ENCODE measurements around the gene CGB8. TPM values are rescaled to one million over a fixed set of nuclear protein-coding genes. Genes with fewer than 3 reads are reported as not detected.
"Not testable (repeated sequence)": the region's sequence is repeated elsewhere in the genome, so short reads cannot be mapped to it uniquely, and the experiment has no call there.

The CGB8 gene
- total RNA-seq, 2 experiments from 2014 or later: not detected

GRCh38 chr19:49061000-49061399, 12.1 kb upstream of the CGB8 start:
- no peaks in the 10 kb centered on the region for H3K36me3 Mint-ChIP-seq (ENCODE audit: low read depth)
- ChIA-PET CTCF (interaction anchor here (1.9 kb wide), 1 partner anchor 138 kb away, joined by 4 read pairs; no protein-coding TSS in a partner anchor), POLR2A (no interaction called here)

DNA sequence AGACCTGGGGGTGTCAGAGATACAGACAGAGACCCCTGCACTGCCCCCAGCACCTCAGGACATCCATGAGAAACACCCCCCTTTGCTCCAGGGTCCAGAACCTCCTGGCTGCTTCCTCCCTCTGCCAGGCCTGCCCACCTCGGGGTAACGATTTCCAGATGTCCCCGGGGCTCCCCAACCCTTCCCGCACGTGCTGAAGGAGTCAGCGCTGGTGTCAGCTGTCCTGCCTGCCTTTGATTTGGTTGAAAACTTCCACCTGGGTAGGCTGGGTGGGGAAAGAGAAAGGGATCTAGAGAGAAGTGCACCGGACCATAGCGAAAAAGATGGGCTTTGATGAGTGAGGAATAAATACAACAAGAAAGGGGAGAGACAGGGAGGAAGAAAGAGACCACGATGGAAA, 10.1 kb upstream of the CGB8 start:
- ChIA-PET CTCF (interaction anchor here (1.1 to 1.9 kb wide), 4 partner anchors 10 to 140 kb away, joined by 3 to 7 read pairs (median 4); no protein-coding TSS in a partner anchor), POLR2A (no interaction called here)
- Mint-ChIP-seq H3K9me3 (ENCODE audit: insufficient read depth) (no peaks in the 10 kb centered on the region), H3K27me3 (ENCODE audit: low read depth) (peaks cover 52% of the 10 kb centered on the region), H3K4me1 (ENCODE audit: low read depth) (peaks cover 28% of the 10 kb centered on the region), H3K36me3 (ENCODE audit: low read depth) (no peaks in the 10 kb centered on the region), H3K4me3 (no peak overlapping the region), H3K27ac (no peak overlapping the region)
- ATAC-seq: no peak
- DNase-seq: no peak

More at GRCh38 chr19:49061000-49061399, 12.1 kb upstream of the CGB8 start:
- Mint-ChIP-seq H3K4me3 (no peak overlapping the region), H3K27ac (no peak overlapping the region), H3K4me1 (ENCODE audit: low read depth) (peaks cover 24% of the 10 kb centered on the region), H3K27me3 (ENCODE audit: low read depth) (peaks cover 67% of the 10 kb centered on the region), H3K9me3 (ENCODE audit: insufficient read depth) (no peaks in the 10 kb centered on the region)
- no peak for DNase-seq
- no peak for ATAC-seq

DNA sequence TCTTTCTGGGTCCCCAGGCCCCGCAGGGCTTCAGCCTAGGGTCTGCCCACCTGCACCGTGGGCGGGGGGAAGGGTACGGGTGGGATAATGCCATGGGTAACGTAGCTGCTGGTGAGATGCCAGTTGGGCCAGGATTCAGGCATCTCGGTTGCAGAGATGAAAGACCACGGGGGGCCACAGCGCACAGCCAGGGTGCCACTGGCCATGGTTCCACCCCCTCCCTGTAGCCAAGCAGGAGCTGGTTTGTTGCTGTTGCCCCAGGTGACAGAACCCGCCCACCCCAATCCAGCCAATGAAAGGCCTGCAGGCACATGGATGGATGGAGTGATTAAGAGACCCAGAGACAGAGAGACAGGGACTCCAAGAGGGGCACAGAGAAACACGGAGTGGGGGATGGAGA, 9.7 kb upstream of the CGB8 start:
- peaks cover 28% of the 10 kb centered on the region for H3K4me1 Mint-ChIP-seq (ENCODE audit: low read depth)
- H3K36me3 Mint-ChIP-seq (ENCODE audit: low read depth): no peaks in the 10 kb centered on the region
- H3K27ac Mint-ChIP-seq: no peak overlapping the region
- no peaks in the 10 kb centered on the region for H3K9me3 Mint-ChIP-seq (ENCODE audit: insufficient read depth)
- H3K4me3 Mint-ChIP-seq: no peak overlapping the region
- ChIA-PET POLR2A (no interaction called here), CTCF (interaction anchor here (1.7 to 1.9 kb wide), 2 partner anchors 11 to 59 kb away, joined by 5 to 7 read pairs; no protein-coding TSS in a partner anchor)
- H3K27me3 Mint-ChIP-seq (ENCODE audit: low read depth): peaks cover 49% of the 10 kb centered on the region
- no peak for ATAC-seq
- DNase-seq: no peak

DNA sequence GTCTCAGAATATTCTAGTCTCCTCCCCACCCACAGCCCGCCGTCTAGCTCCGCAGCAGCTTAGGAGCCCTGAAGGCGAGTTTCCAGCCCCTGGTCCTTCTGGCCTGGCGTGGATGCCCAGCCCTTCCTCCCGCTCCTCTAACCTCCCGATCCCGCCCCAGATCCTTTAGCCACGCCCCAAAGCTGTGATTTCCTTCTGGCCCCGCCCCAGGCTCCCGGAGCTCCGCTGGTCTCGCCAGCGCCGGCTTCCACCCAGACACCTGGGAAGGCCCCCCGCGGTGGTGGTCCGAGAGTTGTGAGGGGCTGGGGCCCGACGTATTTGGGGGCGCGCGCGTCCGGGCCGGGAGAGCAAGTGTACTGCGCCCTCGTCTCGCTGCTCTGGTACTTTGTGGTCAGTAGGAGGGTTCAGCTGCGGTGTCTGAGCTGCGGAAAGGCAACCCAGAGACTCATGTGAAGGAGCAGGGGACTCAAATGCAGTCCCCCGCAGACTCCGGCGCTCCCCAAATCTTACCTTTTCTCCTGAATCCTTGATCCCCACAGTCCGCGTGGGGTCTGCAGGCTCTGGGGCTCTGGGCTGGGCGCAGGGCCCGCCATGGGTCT, 8.8 kb upstream of the CGB8 start, which contains the start of gene CGB7:
TSS of gene CGB7 (minus strand) at position 114 of the 599 bp plus-strand sequence. CDS start 2,374 bp downstream, outside the sequence.
- H3K4me1 Mint-ChIP-seq (ENCODE audit: low read depth): peaks cover 28% of the 10 kb centered on the region
- ATAC-seq (peak; percentile 13), DNase-seq (peak; percentile 51)
- peak within 1 kb of the TSS; percentile 52 for H3K4me3 Mint-ChIP-seq
- CTCF ChIA-PET: interaction anchor here (0.9 to 2.4 kb wide), 7 partner anchors 17 to 141 kb away, joined by 3 to 8 read pairs (median 5); partner anchors contain the start of genes GYS1, LIN7B and RUVBL2
- peaks cover 45% of the 10 kb centered on the region for H3K27me3 Mint-ChIP-seq (ENCODE audit: low read depth)
- H3K36me3 Mint-ChIP-seq (ENCODE audit: low read depth): no peaks in the 10 kb centered on the region
- POLR2A ChIA-PET: no interaction called here
- no peaks in the 10 kb centered on the region for H3K9me3 Mint-ChIP-seq (ENCODE audit: insufficient read depth)
- H3K27ac Mint-ChIP-seq: no peak within 1 kb of the TSS

DNA sequence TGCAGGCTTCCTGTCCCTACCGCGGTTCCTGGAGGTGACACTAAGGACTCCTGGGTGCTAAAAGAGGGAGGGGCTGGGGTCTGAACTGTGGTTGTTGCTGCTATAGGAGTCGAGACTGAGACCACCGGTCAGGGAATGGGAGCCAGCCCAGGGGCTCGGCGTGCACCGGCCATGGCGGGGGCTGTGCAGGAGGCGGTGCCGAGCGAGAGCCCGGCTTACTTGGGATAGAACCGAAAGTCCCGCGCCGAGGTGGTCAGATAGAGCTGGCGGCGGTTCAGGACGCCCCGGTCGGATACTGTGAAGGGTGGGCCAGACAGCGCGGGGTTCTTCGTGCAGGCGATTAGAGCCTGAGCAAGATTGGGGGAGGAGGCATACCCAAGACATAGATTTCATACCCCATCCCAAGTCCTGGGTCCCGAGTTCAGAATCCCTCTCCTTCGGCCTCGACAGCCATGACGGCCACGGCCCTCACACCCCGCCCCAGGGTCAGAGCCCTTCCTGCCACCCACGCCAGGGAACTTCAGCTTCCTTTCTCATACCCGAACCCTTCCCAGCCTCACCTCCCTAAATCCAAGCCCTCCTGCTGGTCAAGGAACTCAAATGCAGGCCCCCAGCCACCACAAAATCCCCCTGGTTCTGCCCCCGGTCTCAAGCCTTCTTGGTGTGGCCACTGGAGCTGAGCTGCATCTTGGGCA, 8.1 kb upstream of the CGB8 start:
- H3K36me3 Mint-ChIP-seq (ENCODE audit: low read depth); H3K9me3 Mint-ChIP-seq (ENCODE audit: insufficient read depth); POLR2A ChIA-PET; H3K27ac Mint-ChIP-seq; ATAC-seq; DNase-seq: not testable (repeated sequence)
- CTCF ChIA-PET: interaction anchor here (0.9 to 2.4 kb wide), 11 partner anchors 18 to 661 kb away, joined by 3 to 8 read pairs (median 4); partner anchors contain the start of genes GYS1, LIN7B and RUVBL2
- peaks cover 45% of the 10 kb centered on the region for H3K27me3 Mint-ChIP-seq (ENCODE audit: low read depth)
- H3K4me1 Mint-ChIP-seq (ENCODE audit: low read depth): peaks cover 28% of the 10 kb centered on the region
- peak overlapping the region; percentile 52 for H3K4me3 Mint-ChIP-seq

GRCh38 chr19:49056101-49056901, 7.4 kb upstream of the CGB8 start:
- ChIA-PET POLR2A (no interaction called here), CTCF (interaction anchor here (0.5 to 2.4 kb wide), 11 partner anchors 18 to 1147 kb away, joined by 3 to 8 read pairs (median 3); partner anchors contain the start of genes GYS1, LIN7B and RUVBL2)
- H3K4me3 Mint-ChIP-seq: peak overlapping the region; percentile 52
- DNase-seq (peak; percentile 68), ATAC-seq (peak; percentile 84)
- peaks cover 28% of the 10 kb centered on the region for H3K4me1 Mint-ChIP-seq (ENCODE audit: low read depth)
- no peaks in the 10 kb centered on the region for H3K9me3 Mint-ChIP-seq (ENCODE audit: insufficient read depth)
- peaks cover 45% of the 10 kb centered on the region for H3K27me3 Mint-ChIP-seq (ENCODE audit: low read depth)
- H3K27ac Mint-ChIP-seq: no peak overlapping the region
- H3K36me3 Mint-ChIP-seq (ENCODE audit: low read depth): no peaks in the 10 kb centered on the region

GRCh38 chr19:49050376-49051033, 1.6 kb upstream of the CGB8 start:
- H3K27me3 Mint-ChIP-seq (ENCODE audit: low read depth); H3K9me3 Mint-ChIP-seq (ENCODE audit: insufficient read depth); DNase-seq; POLR2A ChIA-PET; H3K27ac Mint-ChIP-seq; H3K4me3 Mint-ChIP-seq; H3K36me3 Mint-ChIP-seq (ENCODE audit: low read depth); CTCF ChIA-PET; ATAC-seq; H3K4me1 Mint-ChIP-seq (ENCODE audit: low read depth): not testable (repeated sequence)

- H3K27ac Mint-ChIP-seq; CTCF ChIA-PET; H3K36me3 Mint-ChIP-seq (ENCODE audit: low read depth); DNase-seq; H3K4me3 Mint-ChIP-seq; H3K4me1 Mint-ChIP-seq (ENCODE audit: low read depth); H3K9me3 Mint-ChIP-seq (ENCODE audit: insufficient read depth); ATAC-seq; H3K27me3 Mint-ChIP-seq (ENCODE audit: low read depth); POLR2A ChIA-PET: not testable (repeated sequence)
These were observed 923 bp upstream of the CGB8 start for GRCh38 chr19:49049834-49050233.

DNA sequence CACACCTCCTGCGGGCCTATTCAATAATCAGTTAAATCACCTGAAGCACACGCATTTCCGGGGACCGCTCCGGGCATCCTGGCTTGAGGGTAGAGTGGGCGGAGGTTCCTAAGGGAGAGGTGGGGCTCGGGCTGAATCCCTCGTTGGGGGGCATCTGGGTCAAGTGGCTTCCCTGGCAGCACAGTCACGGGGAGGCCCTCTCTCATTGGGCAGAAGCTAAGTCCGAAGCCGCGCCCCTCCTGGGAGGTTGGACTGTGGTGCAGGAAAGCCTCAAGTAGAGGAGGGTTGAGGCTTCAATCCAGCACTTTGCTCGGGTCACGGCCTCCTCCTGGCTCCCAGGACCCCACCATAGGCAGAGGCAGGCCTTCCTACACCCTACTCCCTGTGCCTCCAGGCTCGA, 5.4 kb downstream of the CGB8 start, which contains the start of gene CGB5:
TSS of gene CGB5 (plus strand) at position 301 of the 400 bp plus-strand sequence. CDS start 362 bp downstream, outside the sequence.
- H3K27me3 Mint-ChIP-seq (ENCODE audit: low read depth); POLR2A ChIA-PET; H3K36me3 Mint-ChIP-seq (ENCODE audit: low read depth); H3K4me1 Mint-ChIP-seq (ENCODE audit: low read depth); CTCF ChIA-PET; H3K9me3 Mint-ChIP-seq (ENCODE audit: insufficient read depth); H3K4me3 Mint-ChIP-seq; ATAC-seq; H3K27ac Mint-ChIP-seq; DNase-seq: not testable (repeated sequence)

GRCh38 chr19:49042666-49043065, 6.2 kb downstream of the CGB8 start:
- CTCF ChIA-PET; ATAC-seq; H3K27me3 Mint-ChIP-seq (ENCODE audit: low read depth); H3K36me3 Mint-ChIP-seq (ENCODE audit: low read depth); H3K27ac Mint-ChIP-seq; H3K4me3 Mint-ChIP-seq; POLR2A ChIA-PET; H3K9me3 Mint-ChIP-seq (ENCODE audit: insufficient read depth); DNase-seq; H3K4me1 Mint-ChIP-seq (ENCODE audit: low read depth): not testable (repeated sequence)

GRCh38 chr19:49042177-49042576, 6.7 kb downstream of the CGB8 start:
- Mint-ChIP-seq H3K27ac (no peak overlapping the region), H3K4me3 (no peak overlapping the region), H3K4me1 (ENCODE audit: low read depth) (no peaks in the 10 kb centered on the region), H3K9me3 (ENCODE audit: insufficient read depth) (no peaks in the 10 kb centered on the region), H3K27me3 (ENCODE audit: low read depth) (no peaks in the 10 kb centered on the region), H3K36me3 (ENCODE audit: low read depth) (no peaks in the 10 kb centered on the region)
- ATAC-seq (no peak), DNase-seq (no peak)
- ChIA-PET CTCF (no interaction called here), POLR2A (no interaction called here)
